Activated CD4-positive, alpha-beta T cell treated with anti-CD3 and anti-CD28 coated beads, Interleukin-2, amount 50 U/mL, for 48 hours (primary cell): ENCODE results near the gene CELA2B.
"Not testable (repeated sequence)": the region's sequence is repeated elsewhere in the genome, so short reads cannot be mapped to it uniquely, and the experiment has no call there.

ENCODE experiments used
- DNase-seq, 2 experiments: peaks; one replicate each; pipeline ENCODE4 v3.0.0-alpha.2; 2020

The CELA2B gene

GRCh38 chr1:15501208-15502032 is 25.5 kb downstream of the CELA2B start:
- peak; percentile 67 to 78 for DNase-seq

- DNase-seq: no peak
Measured at GRCh38 chr1:15504436-15504835, 28.5 kb downstream of the CELA2B start.

DNA sequence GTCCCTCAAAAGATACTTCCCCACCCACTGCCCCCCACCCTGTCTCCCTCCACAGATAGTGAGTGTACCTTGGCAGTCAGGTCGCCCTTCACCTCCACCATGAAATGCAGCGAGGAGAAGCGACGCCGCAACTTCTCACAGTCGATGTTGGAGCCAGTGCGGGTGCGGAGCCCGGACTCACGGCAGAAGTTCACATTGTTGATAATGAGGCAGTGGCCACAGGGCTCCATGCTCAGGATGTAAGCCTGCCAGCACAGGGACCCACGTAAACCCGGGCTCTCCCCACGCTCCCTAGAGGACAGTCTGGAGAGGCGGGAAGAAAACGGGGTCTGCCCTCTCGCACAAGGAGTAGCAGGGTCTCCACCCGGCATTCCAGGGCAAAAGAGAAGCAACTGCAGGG is 30.9 kb downstream of the CELA2B start:
- no peak for DNase-seq

- DNase-seq: no peak
Measured at GRCh38 chr1:15507278-15507677, 31.4 kb downstream of the CELA2B start.

- no peak for DNase-seq
Measured at GRCh38 chr1:15508700-15509487, 33.0 kb downstream of the CELA2B start.

GRCh38 chr1:15509586-15509985 is 33.7 kb downstream of the CELA2B start:
- no peak for DNase-seq

GRCh38 chr1:15510611-15511405 is 34.9 kb downstream of the CELA2B start:
- DNase-seq: no peak

GRCh38 chr1:15513192-15513591 is 37.3 kb downstream of the CELA2B start:
- no peak for DNase-seq

GRCh38 chr1:15513919-15514318 is 38.0 kb downstream of the CELA2B start:
- no peak for DNase-seq

GRCh38 chr1:15514557-15514956 is 38.7 kb downstream of the CELA2B start:
- not testable (repeated sequence) for DNase-seq

DNA sequence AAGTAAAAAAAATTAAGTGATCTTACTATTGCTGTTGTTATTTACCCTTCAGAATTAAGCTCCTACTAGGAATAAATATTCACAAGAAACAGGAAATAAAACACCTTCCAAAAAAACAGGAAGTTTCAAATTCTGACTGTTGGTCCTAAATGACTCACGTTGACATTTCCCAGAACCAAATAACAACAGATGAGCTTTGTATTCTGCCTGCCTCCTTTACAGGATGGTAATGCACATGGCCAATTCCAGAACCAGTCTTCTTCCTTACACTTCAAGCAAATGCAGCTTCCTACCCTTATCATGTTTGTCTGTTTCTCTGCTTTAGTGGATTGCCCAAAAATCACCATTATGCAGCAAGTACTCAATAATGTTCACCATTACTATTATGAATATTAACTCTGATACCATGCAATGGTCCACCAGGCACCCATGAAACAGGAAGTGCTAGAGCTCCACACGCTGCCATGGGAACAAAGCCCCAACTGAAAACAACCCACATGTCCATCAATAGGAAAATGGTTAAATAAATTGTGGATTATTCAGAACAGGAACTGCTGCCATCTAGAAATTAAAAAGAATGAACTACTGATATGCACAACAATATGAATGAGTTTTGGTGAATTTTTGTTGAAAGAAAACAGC is 39.2 kb downstream of the CELA2B start:
- no peak for DNase-seq

- no peak for DNase-seq
Measured at GRCh38 chr1:15519625-15520024, 43.7 kb downstream of the CELA2B start.

DNA sequence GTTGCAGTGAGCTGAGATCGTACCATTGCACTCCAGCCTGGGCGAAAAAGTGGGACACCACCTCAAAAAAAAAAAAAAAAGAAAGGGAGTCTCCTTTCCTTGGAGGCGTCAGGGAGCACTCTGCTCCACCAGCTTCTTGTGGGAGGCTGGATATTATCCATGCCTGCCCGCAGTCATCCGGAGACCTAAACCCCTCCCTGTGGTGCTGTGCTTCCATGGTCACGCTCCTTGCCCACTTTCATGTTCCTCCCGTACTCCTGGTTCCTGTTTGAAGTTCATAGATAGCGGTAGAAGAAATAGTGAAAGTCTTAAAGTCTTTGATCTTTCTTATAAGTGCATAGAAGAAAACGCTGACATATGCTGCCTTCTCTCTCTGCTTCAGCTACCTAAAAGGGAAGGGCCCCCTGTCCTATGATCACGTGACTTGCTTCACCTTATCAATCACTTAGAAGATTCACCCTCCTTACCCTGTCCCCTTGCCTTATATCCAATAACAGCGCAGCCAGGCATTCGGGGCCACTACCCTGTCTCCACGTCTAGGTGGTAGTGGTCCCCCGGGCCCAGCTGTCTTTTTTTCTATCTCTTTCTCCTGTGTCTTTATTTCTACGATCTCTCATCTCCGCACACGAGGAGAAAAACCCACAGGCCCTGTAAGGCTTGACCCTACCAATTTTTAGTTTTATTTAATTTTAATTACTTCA is 45.5 kb downstream of the CELA2B start:
- not testable (repeated sequence) for DNase-seq

GRCh38 chr1:15522551-15522950 is 46.6 kb downstream of the CELA2B start:
- DNase-seq: no peak

DNA sequence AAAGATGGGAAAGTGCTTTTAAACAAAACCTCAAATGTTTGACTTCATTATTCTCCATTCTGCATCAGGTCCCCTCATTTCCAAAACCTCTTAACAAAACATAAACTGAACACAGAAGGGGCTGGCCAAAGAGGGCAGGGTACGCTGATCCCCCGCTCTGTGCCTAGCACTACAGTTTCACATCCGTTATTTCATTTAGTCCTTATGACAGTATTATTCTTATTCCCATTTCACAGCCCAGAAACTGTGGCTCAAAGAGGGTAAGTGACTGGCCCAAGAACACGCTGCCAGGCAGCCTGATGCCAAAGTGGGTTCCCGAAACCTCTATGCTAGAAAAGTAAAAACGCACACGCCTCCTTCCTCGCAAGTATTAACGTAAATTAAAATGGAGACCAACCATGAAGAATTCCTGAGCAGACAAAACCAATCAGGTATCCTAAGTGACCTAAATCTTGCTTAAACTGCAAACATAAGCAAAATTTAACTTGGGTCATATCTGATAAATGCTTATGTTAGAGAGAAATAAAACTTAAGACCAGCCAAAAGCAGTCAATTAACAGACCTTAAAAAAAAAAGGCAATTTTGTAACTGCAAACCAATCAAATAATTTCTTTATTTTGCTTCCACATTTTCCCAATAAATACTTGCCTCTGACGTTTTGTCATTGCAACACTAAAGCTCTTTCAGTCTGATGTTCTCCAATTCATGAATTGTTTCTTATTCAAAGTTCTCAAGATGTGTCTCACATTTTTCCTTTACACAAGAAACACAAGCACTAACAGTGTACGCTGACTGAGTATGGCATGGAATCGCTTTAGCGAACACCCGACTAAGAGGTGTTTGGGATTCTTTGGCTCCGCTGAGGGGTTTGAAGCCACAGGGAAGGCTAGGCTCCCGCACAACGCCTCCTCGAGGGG is 47.5 kb downstream of the CELA2B start:
- no peak for DNase-seq

DNA sequence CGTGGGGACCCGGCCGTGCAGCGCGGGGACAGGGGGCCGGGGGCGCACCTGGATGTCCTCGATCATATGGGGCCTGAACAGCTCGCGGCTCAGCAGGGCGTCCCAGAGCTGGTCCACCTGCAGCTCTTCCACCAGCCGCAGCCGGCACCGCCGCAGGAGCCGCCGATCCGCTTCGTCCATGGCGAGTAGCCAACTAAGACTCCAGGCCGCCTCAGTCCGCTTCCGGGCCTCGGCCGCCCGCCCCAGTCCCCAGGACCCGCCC is 48.0 kb downstream of the CELA2B start, which contains the start of gene CASP9:
TSS of gene CASP9 (minus strand) at position 195 of the 262 bp plus-strand sequence. CDS start at position 180, 15 bp downstream.
- no peak for DNase-seq

DNA sequence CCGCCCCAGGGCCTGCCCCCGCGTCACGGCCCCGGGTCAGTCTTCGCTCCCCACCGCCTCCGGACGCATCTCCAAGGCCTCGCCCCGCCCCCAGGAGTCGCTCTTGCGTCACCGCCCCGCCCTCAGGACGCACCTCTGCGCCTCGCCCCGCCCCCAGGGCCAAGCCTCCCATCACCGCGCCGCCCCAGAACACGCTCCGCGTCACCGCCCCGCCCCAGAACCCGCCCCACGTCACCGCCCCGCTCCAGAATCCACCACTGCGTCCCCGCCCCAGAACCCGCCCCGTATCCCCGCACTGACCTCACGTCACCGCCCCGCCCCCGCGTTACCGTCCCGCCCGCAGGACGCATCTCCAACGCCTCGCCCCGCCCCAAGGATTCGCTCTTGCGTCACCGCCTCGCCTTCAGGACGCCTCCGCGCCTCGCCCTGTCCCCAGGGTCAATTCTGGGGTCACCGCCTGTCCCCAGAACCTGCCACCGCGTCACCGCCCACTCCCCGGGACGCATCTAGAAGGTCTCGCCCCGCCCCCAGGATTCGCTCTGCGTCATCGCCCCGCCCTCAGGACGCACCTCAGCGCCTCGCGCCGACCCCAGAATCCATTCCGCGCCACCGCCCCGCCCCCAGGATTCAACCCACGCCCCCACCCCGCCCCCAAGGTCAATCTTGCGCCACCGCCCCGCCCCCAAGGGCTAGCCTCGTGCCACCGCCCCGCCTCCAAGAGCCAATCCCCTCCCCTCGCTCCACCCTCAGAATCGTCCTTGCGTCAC is 48.6 kb downstream of the CELA2B start:
- DNase-seq: peak; percentile 100

GRCh38 chr1:15525050-15526020 is 49.4 kb downstream of the CELA2B start:
- DNase-seq: peak; percentile 9

DNA sequence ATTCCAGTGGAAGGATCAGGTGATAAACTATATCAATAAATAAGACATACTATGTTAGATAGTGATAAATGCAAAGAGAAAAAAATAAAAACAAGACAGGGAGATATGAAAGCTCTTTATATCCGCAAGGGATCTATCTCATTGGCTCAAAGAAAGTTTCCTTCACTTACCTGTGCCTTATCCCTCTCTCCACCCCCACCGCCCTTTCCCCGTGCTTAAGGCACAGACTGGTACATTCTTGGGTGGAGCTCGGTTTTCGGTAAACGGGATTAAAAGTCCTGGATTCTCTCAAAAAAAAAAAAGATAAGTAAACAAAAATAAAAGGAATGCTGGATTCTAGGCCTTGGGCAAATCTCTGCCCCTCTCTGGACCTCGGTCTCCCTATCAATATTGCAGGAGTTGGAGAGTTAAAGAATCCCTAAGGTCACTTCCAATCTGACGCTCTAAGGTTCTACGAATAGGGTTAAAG is 50.2 kb downstream of the CELA2B start:
- DNase-seq: no peak
